Thoracic aorta (tissue), 2 donors: Measurements from ENCODE around the gene ARL14EP. TPM values are rescaled to one million over a fixed set of nuclear protein-coding genes. Genes with fewer than 3 reads are reported as not detected.

Experiments
- ATAC-seq: fragments of 150-250 bp; one replicate; pipeline ENCODE4 v1.8.0; 2017; ENCODE audit warnings: low read depth; ENCODE audit not compliant: insufficient number of reproducible peaks, low FRiP score
- DNase-seq: peaks from one replicate; pipeline ENCODE4 v3.0.0-alpha.2; 2020; ENCODE audit warnings: low spot score
- H3K27ac ChIP-seq, 2 donors: fragments of 200-600 bp; sonication (generic); 1 replicate in 1 of 2; 2 replicates in 1 of 2; pipeline ENCODE4 v1.5.1; 2016; ENCODE audit warnings: mild to moderate bottlenecking in 2 of 2, moderate library complexity in 2 of 2
- H3K27me3 ChIP-seq: fragments of 200-600 bp; sonication (generic); replicated peaks from 2 replicates; pipeline ENCODE4 v1.6.0; 2016; ENCODE audit warnings: mild to moderate bottlenecking; ENCODE audit not compliant: insufficient read depth
- H3K36me3 ChIP-seq: fragments of 200-600 bp; sonication (generic); one replicate; pipeline ENCODE4 v1.5.1; 2016
- H3K4me1 ChIP-seq, 2 donors: fragments of 200-600 bp; sonication (generic); 1 replicate in 1 of 2; 2 replicates in 1 of 2; pipeline versions ENCODE4 v1.5.1 to v1.6.0; 2016; ENCODE audit warnings: low read depth in 2 of 2, mild to moderate bottlenecking in 1 of 2; ENCODE audit not compliant: control insufficient read depth in 1 of 2
- H3K4me3 ChIP-seq: fragments of 200-600 bp; sonication (generic); 2 replicates; pipeline ENCODE4 v1.5.1; 2016; ENCODE audit warnings: mild to moderate bottlenecking
- H3K9me3 ChIP-seq: fragments of 200-600 bp; sonication (generic); 2 replicates; pipeline ENCODE4 v1.5.1; 2016
- CTCF ChIP-seq: fragments of 200-600 bp; sonication (generic); IDR thresholded peaks from one replicate; pipeline ENCODE4 v1.5.1; 2019; ENCODE audit warnings: antibody characterized with exemption
- total RNA-seq, 2 donors: library from RNA; depleted of rRNA; stranded (reverse); fragments of >200 nt; gene quantifications; one replicate each; pipeline versions ENCODE4 v1.1.0 to v1.2.3, GENCODE V29; 2016

Gene ARL14EP
- total RNA-seq, result 10 to 100 TPM; 16.7 to 24.6 TPM

- peak; percentile 90 for ATAC-seq
- Histone ChIP-seq H3K4me3 (peak within 1 kb of the TSS; percentile 71), H3K9me3 (no peaks in the 10 kb centered on the region), H3K27me3 (no peaks in the 10 kb centered on the region), H3K4me1 (peaks cover 3 to 41% of the 10 kb centered on the region in 2 donors), H3K27ac (peak within 1 kb of the TSS; percentile 49 to 57), H3K36me3 (no peaks in the 10 kb centered on the region)
- no peak for TF ChIP-seq CTCF
- DNase-seq, result peak; percentile 69
Observed at GRCh38 chr11:30322826-30323710, at the start of gene ARL14EP. Gene ARL14EP, plus strand, starts transcription at chr11:30323104. Its CDS starts 7,845 bp downstream, at chr11:30330949.

GRCh38 chr11:30277176-30277575, 45.7 kb upstream of the ARL14EP start:
- Histone ChIP-seq H3K36me3 (no peaks in the 10 kb centered on the region), H3K4me1 (no peaks in the 10 kb centered on the region), H3K27ac (no peak overlapping the region), H3K9me3 (no peaks in the 10 kb centered on the region), H3K27me3 (no peaks in the 10 kb centered on the region), H3K4me3 (no peak overlapping the region)
- ATAC-seq, result no peak
- DNase-seq, result no peak
- TF ChIP-seq CTCF, result no peak

- DNase-seq (no peak), ATAC-seq (no peak)
- Histone ChIP-seq H3K4me1 (no peaks in the 10 kb centered on the region), H3K36me3 (no peaks in the 10 kb centered on the region), H3K27ac (no peak overlapping the region), H3K27me3 (no peaks in the 10 kb centered on the region), H3K4me3 (no peak overlapping the region), H3K9me3 (no peaks in the 10 kb centered on the region)
- no peak for TF ChIP-seq CTCF
Observed at GRCh38 chr11:30279796-30280195, 43.1 kb upstream of the ARL14EP start.

GRCh38 chr11:30281476-30282288, 41.2 kb upstream of the ARL14EP start:
- no peak for TF ChIP-seq CTCF
- Histone ChIP-seq H3K27me3 (no peaks in the 10 kb centered on the region), H3K27ac (no peak overlapping the region), H3K36me3 (no peaks in the 10 kb centered on the region), H3K9me3 (no peaks in the 10 kb centered on the region), H3K4me3 (no peak overlapping the region), H3K4me1 (no peaks in the 10 kb centered on the region)
- DNase-seq, result no peak
- no peak for ATAC-seq

- Histone ChIP-seq H3K4me1 (no peaks in the 10 kb centered on the region), H3K27ac (no peak overlapping the region), H3K4me3 (no peak overlapping the region), H3K9me3 (no peaks in the 10 kb centered on the region), H3K36me3 (no peaks in the 10 kb centered on the region), H3K27me3 (no peaks in the 10 kb centered on the region)
- no peak for DNase-seq
- no peak for ATAC-seq
- TF ChIP-seq CTCF, result no peak
Observed at GRCh38 chr11:30282289-30282631, 40.6 kb upstream of the ARL14EP start.
